Gastroesophageal sphincter (tissue), 4 donors: ENCODE results near the gene SPATS2L. TPM values are rescaled to one million over a fixed set of nuclear protein-coding genes. Genes with fewer than 3 reads are reported as not detected.

Experiments used
- ATAC-seq: fragments of 150-250 bp; one replicate; pipeline ENCODE4 v1.9.1; 2016; ENCODE audit warnings: mild to moderate bottlenecking, moderate library complexity
- H3K27ac ChIP-seq, 4 donors: fragments of 200-600 bp; sonication (generic) in 3 of 4; 1 replicate in 3 of 4; 2 replicates in 1 of 4; pipeline ENCODE4 v1.5.1; 2016 to 2019
- H3K27me3 ChIP-seq: fragments of 200-600 bp; sonication (generic); one replicate; pipeline ENCODE4 v1.5.1; 2019
- H3K36me3 ChIP-seq, 2 donors: fragments of 200-600 bp; sonication (generic); one replicate each; pipeline ENCODE4 v1.5.1; 2019; ENCODE audit warnings: control low read depth in 1 of 2
- H3K4me1 ChIP-seq, 3 donors: fragments of 200-600 bp; sonication (generic); 1 replicate in 2 of 3; 2 replicates in 1 of 3; pipeline ENCODE4 v1.5.1; 2016 to 2019; ENCODE audit warnings: control low read depth in 2 of 3
- H3K4me3 ChIP-seq, 2 donors: fragments of 200-600 bp; sonication (generic); one replicate each; pipeline ENCODE4 v1.5.1; 2019; ENCODE audit warnings: mild to moderate bottlenecking in 1 of 2, moderate library complexity in 1 of 2
- H3K9me3 ChIP-seq, 3 donors: fragments of 200-600 bp; sonication (generic); one replicate each; pipeline ENCODE4 v1.5.1; 2017 to 2019; ENCODE audit warnings: control low read depth in 2 of 3
- EP300 ChIP-seq: sonication (generic); formaldehyde crosslinking; IDR thresholded peaks from one replicate; pipeline ENCODE4 v1.6.1; 2017; ENCODE audit warnings: antibody characterized with exemption, mild to moderate bottlenecking
- POLR2A ChIP-seq, 2 donors: fragments of 450-650 bp; IDR thresholded peaks; one replicate each; pipeline ENCODE4 v1.6.1; 2017; ENCODE audit warnings: antibody characterized with exemption in 2 of 2, mild to moderate bottlenecking in 2 of 2, moderate library complexity in 1 of 2
- POLR2AphosphoS5 ChIP-seq: sonication (generic); formaldehyde crosslinking; IDR thresholded peaks from one replicate; pipeline ENCODE4 v1.6.1; 2017; ENCODE audit warnings: antibody characterized with exemption
- WGBS, 2 donors: methylation state at CpG; one replicate each; pipeline ENCODE4 v1.1.5; 2018; ENCODE audit warnings: low coverage in 1 of 2; 5-methylcytosine and 5-hydroxymethylcytosine counted together
- total RNA-seq, 4 donors: library from RNA; depleted of rRNA; stranded (reverse); fragments of >200 nt; gene quantifications; one replicate each; pipeline ENCODE4 v1.1.0, GENCODE V29; 2016
- TF ChIP-seq, protein P1 (sequence below), 4 experiments: fragments of 200-600 bp in 2 of 4; fragments of 450-650 bp in 2 of 4; sonication (generic) in 1 of 4; IDR thresholded peaks; one replicate each; pipeline ENCODE4 v1.5.1; 2017 to 2019; ENCODE audit warnings: antibody characterized with exemption in 4 of 4, mild to moderate bottlenecking in 2 of 4, moderate library complexity in 2 of 4

SPATS2L gene
- total RNA-seq, 4 donors from 2014 or later: 50.6 to 120 (median 91.5) TPM

DNA sequence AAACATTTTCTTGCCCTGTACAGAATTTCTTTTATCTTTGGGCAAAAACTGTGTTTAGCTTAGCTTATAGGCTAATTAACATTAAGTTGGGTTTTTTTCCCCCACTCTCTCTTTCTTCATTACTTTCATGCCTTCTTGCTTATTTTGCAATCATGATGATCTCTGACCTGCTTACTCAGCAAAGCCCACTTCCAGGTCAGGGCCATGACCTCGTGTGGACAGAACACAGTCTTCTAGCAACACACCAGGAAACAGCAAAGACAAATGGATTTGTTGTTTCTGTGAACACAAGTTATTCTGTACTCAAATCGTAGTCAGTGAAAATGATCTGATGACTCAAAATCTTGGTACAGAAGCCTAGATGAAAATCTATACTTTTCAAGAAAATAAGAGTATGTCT, 60.7 kb downstream of the SPATS2L start:
- Histone ChIP-seq H3K27ac (no peak overlapping the region), H3K4me1 (no peaks in the 10 kb centered on the region), H3K9me3 (no peaks in the 10 kb centered on the region), H3K4me3 (no peak overlapping the region), H3K27me3 (no peaks in the 10 kb centered on the region), H3K36me3 (no peaks in the 10 kb centered on the region)
- TF ChIP-seq EP300 (no peak), POLR2AphosphoS5 (peak; percentile 11)
- ATAC-seq: no peak
- WGBS, 2 donors: 20 to 52% methylated on average over 1 to 2 of the region's 2 CpGs

DNA sequence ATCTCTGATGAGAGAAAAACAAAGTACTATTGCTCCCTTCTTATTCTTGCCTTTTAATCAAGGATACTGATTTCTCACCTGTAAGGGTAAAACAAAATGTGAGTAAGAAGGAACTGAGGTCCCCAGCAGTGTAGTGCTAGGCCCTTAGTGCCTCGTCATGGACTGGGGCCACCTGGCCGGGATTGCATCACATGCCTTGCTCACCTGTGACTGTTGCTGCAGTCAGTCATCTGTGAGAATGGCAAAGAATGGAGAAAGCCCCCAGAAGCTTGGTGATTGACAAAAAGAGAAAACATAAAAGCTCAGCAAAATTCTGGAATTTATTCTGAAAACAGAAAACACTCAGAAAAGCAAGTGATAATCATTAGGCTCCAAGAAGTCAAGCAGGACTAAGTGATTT, 63.4 kb downstream of the SPATS2L start:
- no peak for ATAC-seq
- Histone ChIP-seq H3K36me3 (no peaks in the 10 kb centered on the region), H3K27me3 (no peaks in the 10 kb centered on the region), H3K4me3 (no peak overlapping the region), H3K9me3 (no peaks in the 10 kb centered on the region), H3K4me1 (peaks cover 3 to 5% (median 4%) of the 10 kb centered on the region in 3 donors), H3K27ac (no peak overlapping the region)
- TF ChIP-seq EP300 (no peak), POLR2AphosphoS5 (no peak), POLR2A (IDR thresholded peaks at IDR 0.05) (no peak)
- TF ChIP-seq, protein P1, sequence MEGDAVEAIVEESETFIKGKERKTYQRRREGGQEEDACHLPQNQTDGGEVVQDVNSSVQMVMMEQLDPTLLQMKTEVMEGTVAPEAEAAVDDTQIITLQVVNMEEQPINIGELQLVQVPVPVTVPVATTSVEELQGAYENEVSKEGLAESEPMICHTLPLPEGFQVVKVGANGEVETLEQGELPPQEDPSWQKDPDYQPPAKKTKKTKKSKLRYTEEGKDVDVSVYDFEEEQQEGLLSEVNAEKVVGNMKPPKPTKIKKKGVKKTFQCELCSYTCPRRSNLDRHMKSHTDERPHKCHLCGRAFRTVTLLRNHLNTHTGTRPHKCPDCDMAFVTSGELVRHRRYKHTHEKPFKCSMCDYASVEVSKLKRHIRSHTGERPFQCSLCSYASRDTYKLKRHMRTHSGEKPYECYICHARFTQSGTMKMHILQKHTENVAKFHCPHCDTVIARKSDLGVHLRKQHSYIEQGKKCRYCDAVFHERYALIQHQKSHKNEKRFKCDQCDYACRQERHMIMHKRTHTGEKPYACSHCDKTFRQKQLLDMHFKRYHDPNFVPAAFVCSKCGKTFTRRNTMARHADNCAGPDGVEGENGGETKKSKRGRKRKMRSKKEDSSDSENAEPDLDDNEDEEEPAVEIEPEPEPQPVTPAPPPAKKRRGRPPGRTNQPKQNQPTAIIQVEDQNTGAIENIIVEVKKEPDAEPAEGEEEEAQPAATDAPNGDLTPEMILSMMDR (IDR thresholded peaks at IDR 0.05): no peak
- WGBS, 2 donors: 0 to 50% methylated on average over 1 to 2 of the region's 2 CpGs

DNA sequence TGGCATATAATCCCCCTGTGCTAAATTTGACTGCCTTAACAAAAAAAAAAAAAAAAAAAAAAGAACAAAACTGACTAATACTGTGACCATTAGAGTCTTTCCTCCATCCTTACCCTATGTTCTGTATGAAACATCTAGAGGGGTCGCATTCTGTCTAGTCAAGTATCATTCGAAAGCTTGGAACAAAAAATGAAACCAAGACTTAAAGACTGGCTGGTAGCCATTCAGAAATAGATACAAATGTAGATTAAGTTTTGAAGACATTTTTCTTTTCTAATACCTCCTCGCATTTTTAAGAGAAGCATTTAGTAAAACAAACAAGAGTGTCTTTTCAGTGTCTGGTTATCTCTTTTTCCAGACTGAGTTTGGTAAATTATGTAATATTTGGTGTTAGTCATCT, 66.7 kb downstream of the SPATS2L start:
- ATAC-seq: no peak

DNA sequence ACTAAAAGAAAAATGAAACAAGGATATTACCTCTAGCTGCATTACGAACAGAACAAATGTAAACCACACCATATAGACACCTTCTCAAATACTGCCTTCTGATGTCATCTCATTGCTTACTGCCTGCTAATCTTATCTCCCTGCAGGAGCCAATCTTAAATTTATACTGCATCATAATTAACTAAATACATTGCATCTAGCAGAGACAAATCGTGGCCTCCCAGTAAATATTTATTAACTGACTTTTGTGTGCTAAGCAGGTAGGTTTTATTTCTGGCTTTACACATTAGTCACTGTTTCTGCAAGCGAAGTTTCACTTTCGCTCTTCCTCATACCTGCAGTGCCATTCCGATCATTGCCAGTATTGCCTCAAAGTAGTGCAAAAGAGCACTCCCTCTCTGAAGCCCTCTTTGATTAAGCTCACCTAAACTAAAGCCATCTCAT, 67.5 kb downstream of the SPATS2L start:
- no peak overlapping the region for H3K27ac ChIP-seq
- no peaks in the 10 kb centered on the region for H3K9me3 ChIP-seq
- no peak for TF ChIP-seq POLR2AphosphoS5
- TF ChIP-seq, protein P1 (IDR thresholded peaks at IDR 0.05): no peak
- no peak for TF ChIP-seq EP300
- no peak for TF ChIP-seq POLR2A (IDR thresholded peaks at IDR 0.05)
- no peaks in the 10 kb centered on the region for H3K27me3 ChIP-seq
- H3K36me3 ChIP-seq: no peaks in the 10 kb centered on the region
- no peak for ATAC-seq
- peaks cover 12 to 40% (median 12%) of the 10 kb centered on the region in 3 donors for H3K4me1 ChIP-seq
- H3K4me3 ChIP-seq: no peak overlapping the region
- 37 to 60% methylated on average over 5 of the region's 5 CpGs for WGBS, 2 donors

More for the DNA sequence above, 66.7 kb downstream of the SPATS2L start:
- H3K4me1 ChIP-seq: peaks cover 6 to 32% (median 8%) of the 10 kb centered on the region in 3 donors
- H3K4me3 ChIP-seq: no peak overlapping the region
- no peaks in the 10 kb centered on the region for H3K27me3 ChIP-seq
- H3K27ac ChIP-seq: no peak overlapping the region
- TF ChIP-seq POLR2AphosphoS5: no peak
- 71 to 78% methylated on average over 3 of the region's 3 CpGs for WGBS, 2 donors
- no peaks in the 10 kb centered on the region for H3K36me3 ChIP-seq
- no peaks in the 10 kb centered on the region for H3K9me3 ChIP-seq

DNA sequence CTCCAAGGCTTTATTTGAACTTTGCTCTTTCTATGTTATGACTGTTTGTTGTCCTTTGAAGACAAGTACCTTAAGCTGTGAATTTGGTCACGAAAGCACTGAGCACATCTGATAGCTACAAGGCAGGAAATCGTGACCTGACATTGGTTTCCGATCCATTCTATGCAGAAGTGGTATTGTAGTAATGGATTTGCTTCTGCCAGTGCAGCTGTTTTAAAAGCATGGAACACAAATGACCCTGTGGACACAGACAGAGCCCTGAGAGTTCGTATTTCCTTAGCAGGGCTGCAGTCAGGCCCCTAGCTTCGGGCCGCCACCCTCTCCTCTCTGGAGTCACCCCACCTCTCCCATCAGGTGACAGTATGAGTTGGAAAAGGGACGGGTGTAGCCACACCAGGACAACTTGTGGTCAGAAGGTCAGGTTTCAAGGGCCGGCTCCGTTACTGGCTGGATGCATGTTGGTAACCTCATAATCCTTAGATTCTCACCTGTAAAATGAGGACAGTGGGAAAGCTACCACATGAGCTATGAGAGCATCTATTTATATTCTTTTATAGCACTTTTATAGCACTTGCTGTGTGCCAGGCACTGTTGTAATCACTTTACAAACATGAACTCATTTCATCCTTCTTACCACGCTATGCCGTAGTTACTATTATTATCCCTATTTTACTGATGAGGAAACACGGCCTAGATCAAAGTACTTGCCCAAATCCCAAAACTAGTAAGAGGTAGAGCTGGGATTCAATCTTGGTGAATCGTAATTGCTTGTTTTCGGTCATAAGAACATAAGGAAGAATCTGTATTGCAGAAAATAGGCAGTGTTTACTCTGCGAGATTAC, 70.2 kb downstream of the SPATS2L start:
- no peaks in the 10 kb centered on the region for H3K9me3 ChIP-seq
- whole genome bisulfite sequencing, 2 donors: 74 to 82% methylated on average over 13 of the region's 15 CpGs
- no peaks in the 10 kb centered on the region for H3K36me3 ChIP-seq
- H3K27me3 ChIP-seq: no peaks in the 10 kb centered on the region
- no peak for TF ChIP-seq POLR2AphosphoS5
- TF ChIP-seq, protein P1 (IDR thresholded peaks at IDR 0.05): no peak
- no peak for TF ChIP-seq EP300
- no peak for TF ChIP-seq POLR2A (IDR thresholded peaks at IDR 0.05)
- H3K4me1 ChIP-seq: peaks cover 12 to 66% (median 20%) of the 10 kb centered on the region in 3 donors
- no peak overlapping the region for H3K4me3 ChIP-seq
- ATAC-seq: no peak
- H3K27ac ChIP-seq: peak overlapping the region in 3 of 4 donors; percentile 5 to 8 (median 6)
